HepG2 (cell line): ENCODE measurements around the gene SLC22A23. TPM values are rescaled to one million over a fixed set of nuclear protein-coding genes. Genes with fewer than 3 reads are reported as not detected.

Experiments
- FOXP1 ChIP-seq, 2 experiments: fragments of 450-650 bp in 1 of 2; IDR thresholded peaks; 2 replicates each; pipeline ENCODE4 v1.6.1; 2017 to 2018; ENCODE audit warnings: antibody characterized with exemption in 1 of 2
- IRX3 ChIP-seq: sonication (generic); formaldehyde crosslinking; IDR thresholded peaks from 2 replicates; pipeline ENCODE4 v1.8.1; 2023; ENCODE audit warnings: mild to moderate bottlenecking, low read depth, missing genetic modification reagents, borderline replicate concordance
- NR2F1 ChIP-seq, 2 experiments: fragments of 450-650 bp in 1 of 2; formaldehyde crosslinking in 1 of 2; IDR thresholded peaks; 2 replicates each; pipeline versions ENCODE4 v1.5.0 to v1.6.1; 2016 to 2020; ENCODE audit warnings: mild to moderate bottlenecking in 1 of 2, missing compliant biosample characterization in 1 of 2, missing genetic modification reagents in 1 of 2, moderate library complexity in 1 of 2
- SP5 ChIP-seq: IDR thresholded peaks from 2 replicates; pipeline ENCODE4 v1.6.1; 2016; ENCODE audit warnings: low read depth, borderline replicate concordance
- TEAD3 ChIP-seq: optimal IDR thresholded peaks from 2 replicates; pipeline ENCODE3; 2016; ENCODE audit warnings: borderline replicate concordance
- THYN1 ChIP-seq: sonication (generic); formaldehyde crosslinking; IDR thresholded peaks from 2 replicates; pipeline ENCODE4 v1.8.1; 2023; ENCODE audit warnings: low read depth, mild to moderate bottlenecking, moderate library complexity, missing genetic modification reagents, borderline replicate concordance
- ZBTB7B ChIP-seq: sonication (generic); formaldehyde crosslinking; IDR thresholded peaks from 2 replicates; pipeline ENCODE4 v1.4.0; 2020; ENCODE audit warnings: missing genetic modification reagents
- ZNF253 ChIP-seq: sonication (generic); formaldehyde crosslinking; IDR thresholded peaks from 2 replicates; pipeline ENCODE4 v1.8.0; 2022; ENCODE audit warnings: mild to moderate bottlenecking, missing genetic modification reagents, borderline replicate concordance
- ZNF432 ChIP-seq: sonication (generic); formaldehyde crosslinking; IDR thresholded peaks from 2 replicates; pipeline ENCODE4 v1.5.0; 2020; ENCODE audit warnings: missing genetic modification reagents, mild to moderate bottlenecking, borderline replicate concordance
- ZNF780A ChIP-seq: sonication (generic); formaldehyde crosslinking; IDR thresholded peaks from 2 replicates; pipeline ENCODE4 v1.8.0; 2022; ENCODE audit warnings: mild to moderate bottlenecking, missing genetic modification reagents, moderate library complexity
- ZSCAN31 ChIP-seq: sonication (generic); formaldehyde crosslinking; IDR thresholded peaks from 2 replicates; pipeline ENCODE4 v1.5.0; 2020; ENCODE audit warnings: low read depth, mild to moderate bottlenecking, missing genetic modification reagents
- polyA plus RNA-seq, 8 experiments: library from polyadenylated mRNA; depleted of rRNA in 3 of 8; stranded (reverse) in 7 of 8; unstranded in 1 of 8; fragments of >200 nt; fragmentation: Illumina TruSeq in 4 of 8; extraction: Trizol in 4 of 8; gene quantifications; 2 replicates each; pipeline versions ENCODE4 v1.2.1 to v1.2.3, GENCODE V29; 2011 to 2016; ENCODE audit warnings: low read depth in 4 of 8, missing spikeins in 1 of 8, mixed read lengths in 1 of 8; ENCODE audit not compliant: insufficient read depth in 1 of 8
- total RNA-seq, 5 experiments: library from RNA; depleted of rRNA; stranded (reverse); fragments of >200 nt; fragmentation: Illumina TruSeq; extraction: Trizol; gene quantifications; 2 replicates each; pipeline ENCODE4 v1.2.3, GENCODE V29; 2016; ENCODE audit warnings: low read depth in 1 of 5
- TF ChIP-seq, protein P1 (sequence below): sonication (generic); formaldehyde crosslinking; IDR thresholded peaks from 2 replicates; pipeline ENCODE4 v1.8.1; 2023; ENCODE audit warnings: missing genetic modification reagents, mild to moderate bottlenecking, borderline replicate concordance
- TF ChIP-seq, protein P2 (sequence below), 2 experiments: fragments of 450-650 bp in 1 of 2; sonication (generic) in 1 of 2; formaldehyde crosslinking in 1 of 2; IDR thresholded peaks; 2 replicates each; pipeline versions ENCODE4 v1.6.1 to v1.8.0; 2016 to 2022; ENCODE audit warnings: antibody characterized with exemption in 1 of 2, mild to moderate bottlenecking in 1 of 2, missing genetic modification reagents in 1 of 2
- TF ChIP-seq, protein P3 (sequence below): IDR thresholded peaks from 2 replicates; pipeline ENCODE4 v1.6.1; 2016; ENCODE audit warnings: low read depth, borderline replicate concordance
- TF ChIP-seq, protein P4 (sequence below): sonication (generic); formaldehyde crosslinking; IDR thresholded peaks from 2 replicates; pipeline ENCODE4 v1.8.1; 2023; ENCODE audit warnings: mild to moderate bottlenecking, missing genetic modification reagents
- TF ChIP-seq, protein P5 (sequence below): sonication (generic); formaldehyde crosslinking; IDR thresholded peaks from 2 replicates; pipeline ENCODE4 v1.4.0; 2020; ENCODE audit warnings: missing genetic modification reagents, low read depth, mild to moderate bottlenecking, borderline replicate concordance

SLC22A23 gene
- total and polyA plus RNA-seq, 2 of the 13 experiments (the other 11 are each of a cell fraction or from before 2014, with no cell fraction given) = 11.8 to 17.5 TPM

DNA sequence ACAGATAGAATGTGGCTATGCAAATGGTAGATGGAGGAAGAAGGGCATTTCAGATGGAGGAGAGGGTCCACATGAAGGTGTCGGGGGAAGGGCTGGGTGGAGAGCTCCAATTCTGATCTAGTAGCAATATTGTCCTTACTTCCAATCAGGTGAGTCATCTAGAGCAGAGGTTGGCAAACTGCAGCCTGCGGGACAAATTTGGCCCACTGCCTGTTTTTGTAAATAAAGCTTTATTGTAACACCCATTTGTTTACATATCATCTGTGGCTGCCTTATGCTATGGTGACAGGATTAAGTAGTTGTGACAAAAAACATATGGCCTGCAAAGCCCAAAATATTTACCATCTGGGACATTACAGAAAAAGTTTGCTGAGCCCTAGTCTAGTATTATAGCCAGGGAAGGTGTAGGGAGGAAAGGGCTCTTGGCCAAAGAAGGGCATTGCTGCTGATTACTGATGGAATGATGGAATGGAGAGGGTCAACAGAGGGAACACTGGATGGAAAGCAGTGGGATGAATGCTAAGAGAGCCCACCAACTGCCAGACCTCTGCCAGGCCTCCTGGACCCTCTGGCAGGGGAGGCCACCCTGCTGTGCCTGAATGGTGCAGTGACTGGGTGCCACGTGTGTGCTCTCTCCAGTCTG lies 79.8 kb downstream of the SLC22A23 start (continued):
- TF ChIP-seq IRX3 (CRISPR knock-in tag) (no peak), ZNF780A (no peak), SP5 (CRISPR knock-in tag) (peak; percentile 16; the same call in 1 of the 2 replicates), FOXP1 (IDR thresholded peaks at IDR 0.05) (no peak), FOXP1 (CRISPR knock-in tag; IDR thresholded peaks at IDR 0.05) (peak; percentile 51; the same call in 1 of the 2 replicates), ZBTB7B (CRISPR knock-in tag) (no peak), ZNF253 (CRISPR knock-in tag) (no peak), NR2F1 (CRISPR knock-in tag; IDR thresholded peaks at IDR 0.05) (no peak), ZNF432 (CRISPR knock-in tag) (no peak), THYN1 (CRISPR knock-in tag) (no peak), ZSCAN31 (CRISPR knock-in tag) (no peak), TEAD3 (CRISPR knock-in tag) (peak; percentile 44)
- TF ChIP-seq, protein P1, sequence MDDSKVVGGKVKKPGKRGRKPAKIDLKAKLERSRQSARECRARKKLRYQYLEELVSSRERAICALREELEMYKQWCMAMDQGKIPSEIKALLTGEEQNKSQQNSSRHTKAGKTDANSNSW = 0 out of 2 replicates have a peak, but pooled peaks have one; percentile 25
- TF ChIP-seq, protein P2, sequence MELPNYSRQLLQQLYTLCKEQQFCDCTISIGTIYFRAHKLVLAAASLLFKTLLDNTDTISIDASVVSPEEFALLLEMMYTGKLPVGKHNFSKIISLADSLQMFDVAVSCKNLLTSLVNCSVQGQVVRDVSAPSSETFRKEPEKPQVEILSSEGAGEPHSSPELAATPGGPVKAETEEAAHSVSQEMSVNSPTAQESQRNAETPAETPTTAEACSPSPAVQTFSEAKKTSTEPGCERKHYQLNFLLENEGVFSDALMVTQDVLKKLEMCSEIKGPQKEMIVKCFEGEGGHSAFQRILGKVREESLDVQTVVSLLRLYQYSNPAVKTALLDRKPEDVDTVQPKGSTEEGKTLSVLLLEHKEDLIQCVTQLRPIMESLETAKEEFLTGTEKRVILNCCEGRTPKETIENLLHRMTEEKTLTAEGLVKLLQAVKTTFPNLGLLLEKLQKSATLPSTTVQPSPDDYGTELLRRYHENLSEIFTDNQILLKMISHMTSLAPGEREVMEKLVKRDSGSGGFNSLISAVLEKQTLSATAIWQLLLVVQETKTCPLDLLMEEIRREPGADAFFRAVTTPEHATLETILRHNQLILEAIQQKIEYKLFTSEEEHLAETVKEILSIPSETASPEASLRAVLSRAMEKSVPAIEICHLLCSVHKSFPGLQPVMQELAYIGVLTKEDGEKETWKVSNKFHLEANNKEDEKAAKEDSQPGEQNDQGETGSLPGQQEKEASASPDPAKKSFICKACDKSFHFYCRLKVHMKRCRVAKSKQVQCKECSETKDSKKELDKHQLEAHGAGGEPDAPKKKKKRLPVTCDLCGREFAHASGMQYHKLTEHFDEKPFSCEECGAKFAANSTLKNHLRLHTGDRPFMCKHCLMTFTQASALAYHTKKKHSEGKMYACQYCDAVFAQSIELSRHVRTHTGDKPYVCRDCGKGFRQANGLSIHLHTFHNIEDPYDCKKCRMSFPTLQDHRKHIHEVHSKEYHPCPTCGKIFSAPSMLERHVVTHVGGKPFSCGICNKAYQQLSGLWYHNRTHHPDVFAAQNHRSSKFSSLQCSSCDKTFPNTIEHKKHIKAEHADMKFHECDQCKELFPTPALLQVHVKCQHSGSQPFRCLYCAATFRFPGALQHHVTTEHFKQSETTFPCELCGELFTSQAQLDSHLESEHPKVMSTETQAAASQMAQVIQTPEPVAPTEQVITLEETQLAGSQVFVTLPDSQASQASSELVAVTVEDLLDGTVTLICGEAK (IDR thresholded peaks at IDR 0.05) = peak; percentile 98
- TF ChIP-seq, protein P2 (CRISPR knock-in tag; IDR thresholded peaks at IDR 0.05) = peak; percentile 100
- TF ChIP-seq, protein P3, sequence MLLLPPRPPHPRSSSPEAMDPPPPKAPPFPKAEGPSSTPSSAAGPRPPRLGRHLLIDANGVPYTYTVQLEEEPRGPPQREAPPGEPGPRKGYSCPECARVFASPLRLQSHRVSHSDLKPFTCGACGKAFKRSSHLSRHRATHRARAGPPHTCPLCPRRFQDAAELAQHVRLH = no peak
- TF ChIP-seq, protein P4, sequence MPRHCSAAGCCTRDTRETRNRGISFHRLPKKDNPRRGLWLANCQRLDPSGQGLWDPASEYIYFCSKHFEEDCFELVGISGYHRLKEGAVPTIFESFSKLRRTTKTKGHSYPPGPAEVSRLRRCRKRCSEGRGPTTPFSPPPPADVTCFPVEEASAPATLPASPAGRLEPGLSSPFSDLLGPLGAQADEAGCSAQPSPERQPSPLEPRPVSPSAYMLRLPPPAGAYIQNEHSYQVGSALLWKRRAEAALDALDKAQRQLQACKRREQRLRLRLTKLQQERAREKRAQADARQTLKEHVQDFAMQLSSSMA (CRISPR knock-in tag) = no peak
- TF ChIP-seq, protein P5, sequence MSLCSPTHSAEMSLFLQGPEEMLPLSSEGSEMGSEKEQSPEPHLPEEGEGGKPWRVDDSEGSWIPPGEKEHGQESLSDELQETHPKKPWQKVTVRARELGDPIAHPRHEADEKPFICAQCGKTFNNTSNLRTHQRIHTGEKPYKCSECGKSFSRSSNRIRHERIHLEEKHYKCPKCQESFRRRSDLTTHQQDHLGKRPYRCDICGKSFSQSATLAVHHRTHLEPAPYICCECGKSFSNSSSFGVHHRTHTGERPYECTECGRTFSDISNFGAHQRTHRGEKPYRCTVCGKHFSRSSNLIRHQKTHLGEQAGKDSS = no peak; the same call in 1 of the 2 replicates
